NCI-H2171 treated with DMSO at 0.1 percent for 48 hours (cell line): Measurements from ENCODE around the gene RCCD1.

Source experiments
- DNase-seq: peaks from one replicate; lab custom pipeline; 2025; lab: John Stamatoyannopoulos, UW

The RCCD1 gene

GRCh38 chr15:90962021-90962420, 7.3 kb downstream of the RCCD1 start:
- DNase-seq, result no peak

- DNase-seq, result no peak
Measured at GRCh38 chr15:90966262-90966661, 11.6 kb downstream of the RCCD1 start.

GRCh38 chr15:90967206-90967605, 12.5 kb downstream of the RCCD1 start:
- DNase-seq, result no peak

GRCh38 chr15:90968434-90968833, 13.8 kb downstream of the RCCD1 start:
- DNase-seq, result no peak

GRCh38 chr15:90970274-90970673, 15.6 kb downstream of the RCCD1 start:
- DNase-seq, result no peak

GRCh38 chr15:90972133-90972532, 17.4 kb downstream of the RCCD1 start:
- no peak for DNase-seq

GRCh38 chr15:90974216-90974615, 19.5 kb downstream of the RCCD1 start:
- DNase-seq, result no peak

GRCh38 chr15:90979582-90979981, 24.9 kb downstream of the RCCD1 start:
- no peak for DNase-seq

GRCh38 chr15:90981681-90982080, 27.0 kb downstream of the RCCD1 start:
- DNase-seq, result no peak

GRCh38 chr15:90982135-90982534, 27.5 kb downstream of the RCCD1 start:
- DNase-seq, result no peak

GRCh38 chr15:90986790-90987507, 32.3 kb downstream of the RCCD1 start:
- DNase-seq, result no peak

- DNase-seq, result no peak
Measured at GRCh38 chr15:90987561-90988141, 33.0 kb downstream of the RCCD1 start.

- DNase-seq, result no peak
Measured at GRCh38 chr15:90988296-90988695, 33.6 kb downstream of the RCCD1 start.

GRCh38 chr15:90989040-90989768, 34.5 kb downstream of the RCCD1 start:
- DNase-seq, result no peak

GRCh38 chr15:90990446-90990845, 35.8 kb downstream of the RCCD1 start:
- no peak for DNase-seq

GRCh38 chr15:90991587-90992285, 37.1 kb downstream of the RCCD1 start:
- DNase-seq, result no peak

- DNase-seq, result no peak
Measured at GRCh38 chr15:90994059-90994416, 39.4 kb downstream of the RCCD1 start.

- DNase-seq, result peak; percentile 98
Measured at GRCh38 chr15:90994417-90995311, 40.0 kb downstream of the RCCD1 start, which contains the start of gene PRC1. PRC1 (minus strand) TSS chr15:90994535; CDS start chr15:90994417, 118 bp downstream.

- DNase-seq, result no peak
Measured at GRCh38 chr15:90998737-90999136, 44.1 kb downstream of the RCCD1 start.

- DNase-seq, result no peak
Measured at GRCh38 chr15:91001209-91001608, 46.5 kb downstream of the RCCD1 start.

- no peak for DNase-seq
Measured at GRCh38 chr15:91007266-91007665, 52.6 kb downstream of the RCCD1 start.
